GM08714 (cell line): ENCODE data around the gene MPP4.
"Not testable (repeated sequence)": the region's sequence is repeated elsewhere in the genome, so short reads cannot be mapped to it uniquely, and the experiment has no call there.

ENCODE experiments used
- H3K4me3 ChIP-seq: fragments of 200-500 bp; sonication (Bioruptor generic); 2 replicates; pipeline ENCODE4 v1.5.1; 2014; ENCODE audit warnings: mild to moderate bottlenecking, low read length, inconsistent platforms
- ZNF274 ChIP-seq: IDR thresholded peaks from 2 replicates; pipeline ENCODE4 v1.6.1; 2012; ENCODE audit warnings: mild to moderate bottlenecking, low read depth, low read length

Gene MPP4

DNA sequence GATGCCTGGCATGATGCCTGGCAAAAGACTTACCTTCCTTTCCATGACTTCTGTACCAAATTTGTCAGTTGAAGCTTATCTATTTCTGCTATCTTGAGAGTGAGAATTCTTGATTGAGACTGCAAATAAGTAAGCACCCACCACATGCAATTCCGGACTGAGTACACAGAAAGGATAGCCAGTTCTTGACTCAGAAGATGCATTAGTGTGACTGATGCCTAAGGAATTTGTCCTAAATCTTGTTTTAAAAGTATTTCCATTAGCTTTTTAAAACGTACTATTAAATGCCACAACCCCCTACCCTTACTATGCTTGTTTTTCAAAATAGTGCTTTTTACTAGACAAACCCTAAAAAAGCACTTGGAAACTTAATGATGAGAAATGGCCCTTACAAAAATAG, 545 bp downstream of the MPP4 start:
- TF ChIP-seq ZNF274 = no peak
- no peak overlapping the region for H3K4me3 ChIP-seq

DNA sequence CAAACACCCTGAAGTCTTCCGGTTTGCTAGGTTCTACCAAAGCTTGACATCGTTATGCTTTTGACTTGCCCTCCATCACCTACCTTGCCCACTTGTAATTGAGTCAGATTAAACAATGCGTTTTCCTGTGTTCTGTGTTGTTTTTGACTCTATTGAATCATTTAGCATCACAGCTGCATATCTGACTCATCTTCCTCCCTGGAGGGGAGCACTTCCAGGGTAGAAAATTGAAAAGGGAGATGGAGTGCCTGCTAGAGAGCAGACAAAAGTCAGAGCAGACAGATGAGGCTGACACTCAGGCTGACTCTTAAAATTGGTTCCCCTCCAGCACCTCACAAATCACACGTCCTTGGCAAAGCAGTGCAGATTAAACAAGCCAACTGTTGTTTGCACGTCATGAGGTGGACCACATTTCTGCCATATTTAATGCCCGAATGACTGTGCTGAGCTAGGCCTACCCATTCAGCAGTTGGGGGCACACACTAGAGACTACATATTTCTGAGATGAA, 2.2 kb downstream of the MPP4 start:
- H3K4me3 ChIP-seq = no peak overlapping the region
- no peak for TF ChIP-seq ZNF274

DNA sequence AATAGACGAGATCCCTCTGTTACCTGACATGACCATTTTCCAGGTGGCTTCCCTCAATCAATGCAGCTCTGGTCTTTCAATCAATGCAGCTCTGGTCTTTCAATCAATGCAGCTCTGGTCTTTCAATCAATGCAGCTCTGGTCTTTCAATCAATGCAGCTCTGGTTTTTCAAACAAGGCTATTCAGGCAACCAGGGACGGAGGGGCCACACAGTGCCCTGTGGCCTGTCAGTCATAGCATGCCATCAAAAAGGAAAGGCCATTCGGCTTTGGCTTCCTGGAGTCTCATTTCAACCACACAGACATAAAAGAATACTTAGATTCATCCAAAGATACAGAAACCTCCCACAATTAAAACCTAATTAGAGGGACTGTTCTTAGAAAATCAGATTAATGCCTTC, 13.3 kb downstream of the MPP4 start:
- no peak overlapping the region for H3K4me3 ChIP-seq
- TF ChIP-seq ZNF274 = no peak

DNA sequence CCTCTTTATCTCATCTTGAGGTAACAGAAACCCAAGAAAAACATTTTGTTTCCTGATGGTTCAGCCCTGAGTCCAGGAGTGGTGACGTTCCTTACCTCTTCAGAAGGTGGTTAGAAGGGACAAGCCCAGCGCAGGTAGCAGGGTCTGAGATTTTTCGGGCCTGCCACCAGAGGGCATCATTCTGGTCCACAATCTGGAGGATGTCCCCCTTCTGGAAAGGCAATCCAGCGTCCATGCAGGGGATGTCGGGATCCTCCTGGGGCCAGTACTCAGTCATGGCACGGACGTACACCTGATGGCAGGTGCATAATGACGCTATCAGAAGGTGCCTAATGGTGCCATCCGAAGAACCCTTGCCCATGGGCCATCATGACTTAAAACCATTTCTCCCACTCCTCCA, 17.7 kb downstream of the MPP4 start:
- no peak for TF ChIP-seq ZNF274
- no peak overlapping the region for H3K4me3 ChIP-seq

DNA sequence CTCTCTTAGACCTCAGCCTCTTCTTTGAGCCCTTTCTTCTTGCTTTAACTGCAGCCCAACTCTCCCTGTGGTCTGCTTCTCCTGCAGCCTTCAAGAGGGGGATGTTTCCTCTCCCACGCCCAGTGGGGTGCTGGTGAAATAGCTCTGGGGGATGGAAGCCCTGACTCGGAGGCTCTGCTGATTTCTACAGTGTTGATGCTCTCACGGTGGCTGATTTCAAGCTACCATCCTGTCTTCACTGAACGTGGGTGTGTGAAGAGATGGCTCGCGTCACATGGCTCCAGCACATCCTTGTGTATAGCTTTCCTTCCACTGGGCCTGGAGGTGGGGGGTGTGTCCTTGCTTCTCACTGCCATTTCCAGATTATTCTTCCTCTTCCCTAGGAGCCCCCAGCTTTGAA, 20.0 kb downstream of the MPP4 start:
- H3K4me3 ChIP-seq = no peak overlapping the region
- no peak for TF ChIP-seq ZNF274

DNA sequence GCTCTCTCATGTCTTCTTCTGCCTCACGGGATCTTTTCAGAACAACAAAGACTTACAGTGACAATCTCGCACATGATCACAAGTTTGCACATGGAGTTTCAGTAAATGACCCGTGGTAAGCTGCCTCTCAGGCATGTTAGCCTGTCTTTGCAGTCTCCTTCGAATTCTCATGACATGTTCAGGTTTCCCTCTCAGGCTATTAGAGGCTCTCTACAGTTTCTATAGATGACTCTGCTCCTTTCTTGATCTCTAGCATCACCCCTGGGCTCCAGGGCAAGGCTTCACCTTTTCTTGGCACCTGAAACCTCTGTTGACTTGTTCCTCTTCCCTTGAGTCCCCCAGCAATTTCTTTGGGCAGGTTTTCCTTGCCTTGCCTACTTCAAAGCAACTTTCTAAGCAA, 23.0 kb downstream of the MPP4 start:
- no peak overlapping the region for H3K4me3 ChIP-seq
- TF ChIP-seq ZNF274 = no peak

DNA sequence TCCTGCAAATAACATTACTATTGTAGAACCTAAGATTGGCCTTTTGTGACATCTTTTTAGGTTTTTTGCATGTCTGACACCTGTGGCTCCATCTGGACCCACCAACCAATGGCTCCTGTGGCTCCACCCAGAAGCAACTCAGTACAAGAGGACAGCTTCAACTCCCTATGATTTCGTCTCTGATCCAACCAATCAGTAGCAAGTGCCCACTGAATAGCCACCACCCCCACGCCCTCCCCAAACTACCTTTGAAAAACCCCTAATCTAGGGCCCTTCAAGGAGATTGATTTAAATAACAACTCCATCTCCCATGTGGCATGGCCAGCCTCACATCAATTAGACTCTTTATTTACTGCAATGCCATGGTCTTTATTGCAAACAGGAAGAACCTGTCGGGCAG, 23.6 kb downstream of the MPP4 start:
- no peak overlapping the region for H3K4me3 ChIP-seq
- TF ChIP-seq ZNF274 = no peak

DNA sequence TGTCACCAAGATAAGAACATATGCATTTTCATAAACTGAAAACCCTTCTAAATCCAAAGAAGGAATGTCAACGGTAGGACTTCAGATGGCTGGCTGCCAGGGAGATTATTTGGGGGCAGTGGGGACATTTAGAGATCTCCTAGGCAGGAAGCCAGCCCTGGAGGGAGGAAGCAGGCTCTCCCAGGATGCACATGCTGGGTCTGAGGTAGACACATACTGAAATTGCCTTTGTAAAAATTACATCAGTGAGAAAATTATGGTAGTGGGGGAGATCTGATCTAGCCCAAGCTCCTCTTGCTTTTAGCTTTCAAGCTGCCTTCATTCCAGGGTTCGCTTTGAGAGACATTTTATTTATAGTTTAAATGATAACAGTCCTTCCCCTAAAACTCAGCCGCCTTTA, 24.1 kb downstream of the MPP4 start:
- TF ChIP-seq ZNF274 = no peak
- H3K4me3 ChIP-seq = no peak overlapping the region

DNA sequence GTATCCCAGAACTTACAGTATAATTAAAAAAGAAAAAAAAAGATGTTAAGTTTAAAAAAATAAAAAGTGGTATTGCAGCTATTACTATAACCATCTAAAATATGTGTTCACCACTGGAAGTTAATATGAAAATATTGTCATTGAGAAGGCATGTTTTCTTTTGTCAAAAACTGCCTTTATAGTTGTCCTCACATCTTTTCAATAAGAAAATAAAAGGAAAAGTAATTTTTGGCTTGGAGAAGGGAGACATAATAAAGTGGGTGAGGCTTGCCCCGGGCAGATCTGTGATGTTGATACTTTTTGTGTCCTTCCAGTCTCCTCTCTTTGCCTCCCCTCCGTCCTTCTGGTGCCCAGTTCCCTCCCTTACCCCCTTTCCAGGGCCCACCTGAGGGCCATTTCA, 24.9 kb downstream of the MPP4 start:
- TF ChIP-seq ZNF274 = no peak
- H3K4me3 ChIP-seq = no peak overlapping the region

DNA sequence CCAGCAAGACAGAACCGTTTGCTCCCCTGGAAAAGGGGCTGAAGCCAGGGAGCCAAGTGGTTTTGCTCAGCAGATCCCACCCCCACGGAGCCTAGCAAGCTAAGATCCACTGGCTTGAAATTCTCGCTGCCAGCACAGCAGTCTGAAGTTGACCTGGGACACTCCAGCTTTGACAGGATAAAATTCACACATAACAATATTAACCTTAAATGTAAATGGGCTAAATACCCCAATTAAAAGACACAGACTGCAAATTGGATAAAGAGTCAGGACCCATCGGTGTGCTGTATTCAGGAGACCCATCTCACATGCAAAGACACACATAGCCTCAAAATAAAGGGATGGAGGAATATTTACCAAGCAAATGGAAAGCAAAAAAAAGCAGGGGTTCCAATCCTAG, 27.2 kb downstream of the MPP4 start:
- H3K4me3 ChIP-seq = not testable (repeated sequence)

DNA sequence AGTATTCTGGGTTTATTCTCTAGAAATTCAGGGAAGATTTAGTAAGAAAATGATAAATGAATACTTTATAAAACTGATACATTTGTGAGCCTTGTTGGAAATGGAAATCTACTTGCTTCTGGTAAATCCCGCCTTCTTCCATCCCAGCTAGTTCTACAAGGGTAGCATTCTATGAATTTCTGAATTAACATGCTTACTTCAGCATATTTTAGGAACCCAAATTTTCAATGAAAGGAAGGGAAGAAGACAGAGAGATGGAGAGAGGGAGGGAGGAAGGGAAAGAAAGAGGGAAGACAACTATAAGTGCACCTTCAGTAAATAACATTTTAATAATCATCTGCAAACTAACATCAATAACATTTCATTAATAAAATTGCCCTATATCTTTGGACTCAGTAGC, 28.6 kb downstream of the MPP4 start:
- H3K4me3 ChIP-seq = no peak overlapping the region
- no peak for TF ChIP-seq ZNF274

DNA sequence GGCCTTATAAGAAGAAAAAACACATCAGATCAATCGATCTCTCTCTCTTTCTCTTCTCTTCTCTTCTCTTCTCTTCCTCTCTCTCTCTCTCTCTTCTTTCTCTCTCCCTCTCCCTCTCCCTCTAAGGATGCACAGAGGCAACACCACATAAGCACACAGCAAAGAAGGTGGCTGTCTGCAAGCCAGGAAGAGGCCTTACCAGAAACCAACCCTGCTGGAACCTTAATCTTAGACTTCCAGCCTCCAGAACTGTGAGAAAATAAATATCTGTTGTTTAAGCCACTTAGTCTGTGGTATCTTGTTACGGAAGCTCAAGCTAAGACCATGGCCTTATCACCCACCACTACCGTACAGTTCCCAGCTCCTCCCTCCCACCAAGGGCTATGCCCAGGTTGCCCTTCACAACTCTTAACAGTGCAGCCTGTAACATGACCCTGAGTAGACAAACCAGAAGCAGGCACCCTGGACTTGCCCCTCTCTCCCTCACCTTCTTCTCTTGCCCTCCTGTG, 30.0 kb downstream of the MPP4 start:
- no peak for TF ChIP-seq ZNF274
- H3K4me3 ChIP-seq = no peak overlapping the region

DNA sequence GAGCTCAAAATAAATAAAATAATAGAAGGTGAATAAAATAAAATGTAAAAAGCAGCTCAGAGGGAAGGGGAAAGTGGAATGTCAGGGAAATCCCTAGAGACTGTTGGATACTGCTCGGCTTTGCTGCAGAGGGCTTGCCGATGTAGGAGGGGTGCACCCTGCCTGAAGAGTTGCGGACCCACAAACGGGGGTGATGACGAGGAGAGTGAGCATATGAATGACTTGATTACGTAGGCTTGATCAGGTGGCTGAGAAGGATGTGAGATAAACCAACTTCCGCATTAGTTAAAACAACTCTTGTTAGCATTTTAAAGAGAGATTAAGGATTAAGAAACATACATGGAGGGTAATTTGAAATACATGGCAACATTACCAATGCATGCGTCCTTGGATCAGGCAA, 34.1 kb downstream of the MPP4 start:
- no peak overlapping the region for H3K4me3 ChIP-seq
- TF ChIP-seq ZNF274 = no peak

DNA sequence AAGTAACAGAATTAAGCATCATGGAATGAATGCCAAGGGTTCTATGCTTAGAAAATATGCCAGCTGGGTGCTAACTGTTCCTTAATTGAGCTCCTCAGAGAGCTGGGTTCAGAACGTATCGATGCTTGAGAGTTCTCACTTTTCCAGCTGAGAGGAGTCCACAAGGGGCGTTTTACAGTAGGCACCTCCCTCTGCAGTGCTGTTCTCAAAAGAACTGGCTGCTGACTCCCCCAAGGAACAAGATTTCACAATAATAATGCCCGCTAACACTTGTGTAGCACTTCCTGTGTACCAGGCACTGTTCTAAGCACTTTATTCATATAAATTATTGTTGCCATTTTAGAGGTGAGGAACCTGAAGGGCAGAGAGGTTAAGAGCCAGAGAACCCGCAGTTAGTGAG, 37.1 kb downstream of the MPP4 start:
- no peak for TF ChIP-seq ZNF274
- no peak overlapping the region for H3K4me3 ChIP-seq

DNA sequence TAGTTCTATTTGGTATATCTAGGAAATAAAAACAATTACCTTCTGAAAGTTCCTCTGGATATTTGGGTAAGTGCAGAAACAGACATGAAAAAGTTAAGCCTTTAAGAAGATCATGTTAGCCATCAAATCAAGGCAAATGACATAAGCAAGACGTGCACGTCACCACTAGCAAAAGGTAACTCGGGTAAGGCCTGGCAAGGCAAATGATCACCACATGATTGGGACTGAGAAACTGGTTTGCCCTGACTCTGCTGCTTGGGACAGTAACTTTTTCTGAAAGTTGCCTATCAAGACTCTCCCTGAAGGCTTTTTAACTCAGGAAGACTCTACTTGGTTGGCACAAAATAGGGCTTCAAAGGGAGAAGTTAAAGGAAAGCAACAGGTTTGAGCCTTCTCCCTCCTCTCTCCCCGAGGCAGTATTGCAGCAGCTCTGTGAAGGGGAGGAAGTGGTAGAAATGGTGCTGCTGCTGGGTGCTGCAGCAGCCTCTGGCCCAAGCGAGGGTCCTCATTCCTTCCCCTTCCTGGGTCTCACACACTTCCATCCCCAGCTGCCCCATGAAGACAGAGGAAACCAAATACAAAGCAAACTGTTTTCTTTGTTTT, 38.0 kb downstream of the MPP4 start:
- H3K4me3 ChIP-seq = no peak overlapping the region
- TF ChIP-seq ZNF274 = no peak

DNA sequence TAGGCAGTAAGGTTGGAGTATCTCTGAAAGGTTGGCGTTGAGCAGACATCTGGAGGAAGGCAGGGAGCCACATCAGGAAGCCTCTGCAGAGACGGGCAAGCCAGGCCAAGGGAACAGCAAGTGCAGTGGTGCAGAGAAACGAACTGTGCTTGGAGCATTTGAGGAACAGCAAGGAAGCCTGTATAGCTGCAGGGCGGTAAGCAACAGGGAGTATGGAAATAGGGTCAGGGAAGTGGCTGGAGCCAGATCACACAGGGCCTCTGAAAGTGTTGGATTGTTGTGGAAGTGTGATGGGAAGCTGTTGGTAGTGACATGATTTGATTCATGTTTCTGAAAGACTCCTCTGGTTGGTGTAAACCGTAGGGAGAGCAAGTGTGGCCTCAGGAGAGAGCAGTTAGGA, 41.7 kb downstream of the MPP4 start:
- no peak overlapping the region for H3K4me3 ChIP-seq
- TF ChIP-seq ZNF274 = no peak
